Thymus (tissue), 11 donors: ENCODE measurements around the gene CIDEB. TPM values are rescaled to one million over a fixed set of nuclear protein-coding genes. Genes with fewer than 3 reads are reported as not detected.

Experiments used
- DNase-seq, 9 donors: peaks; one replicate each; pipeline ENCODE4 v3.0.0-alpha.2; 2013; ENCODE audit warnings: low spot score in 9 of 9, low read depth in 6 of 9, missing footprints in 1 of 9
- H3K27ac ChIP-seq, 2 donors: one replicate each; pipeline ENCODE4 v1.5.1; 2013; ENCODE audit warnings: control low read depth in 1 of 2, low read depth in 1 of 2, low read length in 1 of 2, mild to moderate bottlenecking in 1 of 2, moderate library complexity in 1 of 2
- H3K27me3 ChIP-seq, 2 donors: one replicate each; pipeline ENCODE4 v1.5.1; 2013; ENCODE audit warnings: low read length in 1 of 2; ENCODE audit not compliant: control insufficient read depth in 2 of 2, insufficient read depth in 1 of 2
- H3K36me3 ChIP-seq, 2 donors: one replicate each; pipeline ENCODE4 v1.5.1; 2013; ENCODE audit warnings: low read length in 1 of 2, mild to moderate bottlenecking in 1 of 2, moderate library complexity in 1 of 2; ENCODE audit not compliant: control insufficient read depth in 2 of 2, insufficient read depth in 2 of 2
- H3K4me1 ChIP-seq, 2 donors: one replicate each; pipeline ENCODE4 v1.5.1; 2013; ENCODE audit warnings: low read length in 2 of 2; ENCODE audit not compliant: control insufficient read depth in 2 of 2, insufficient read depth in 2 of 2
- H3K4me3 ChIP-seq, 2 donors: one replicate each; pipeline ENCODE4 v1.5.1; 2013; ENCODE audit warnings: low read length in 2 of 2, control low read depth in 1 of 2, mild to moderate bottlenecking in 1 of 2
- H3K9me3 ChIP-seq, 2 donors: one replicate each; pipeline ENCODE4 v1.5.1; 2013; ENCODE audit warnings: low read length in 1 of 2, mild to moderate bottlenecking in 1 of 2; ENCODE audit not compliant: control insufficient read depth in 2 of 2, insufficient read depth in 1 of 2
- WGBS: extraction: QIAGEN DNeasy Blood & Tissue Kit; methylation state at CpG from one replicate; pipeline ENCODE4 v1.1.7; 2013; 5-methylcytosine and 5-hydroxymethylcytosine counted together
- polyA plus RNA-seq: library from polyadenylated mRNA; stranded (reverse); fragments of 200-250 nt; gene quantifications from one replicate; pipeline ENCODE4 v1.2.3, GENCODE V29; 2013
- total RNA-seq: library from RNA; stranded (reverse); fragments of 120-200 nt; gene quantifications from one replicate; pipeline ENCODE4 v1.2.4, GENCODE V29; 2013
- donor health status: healthy.

CIDEB gene
- total and polyA plus RNA-seq, 2 donors, result 8.1 to 13.4 TPM

- Histone ChIP-seq H3K27ac (no peak overlapping the region), H3K4me1 (no peaks in the 10 kb centered on the region)
Measured at GRCh38 chr14:24285351-24285750, 22.4 kb downstream of the CIDEB start.

GRCh38 chr14:24284501-24285035, 23.2 kb downstream of the CIDEB start:
- H3K4me3 ChIP-seq, result no peak overlapping the region
- no peaks in the 10 kb centered on the region for H3K9me3 ChIP-seq
- no peak overlapping the region for H3K27ac ChIP-seq
- DNase-seq, result no peak
- 91% methylated on average over 11 of the region's 11 CpGs for WGBS
- H3K4me1 ChIP-seq, result peaks cover 0 to 3% of the 10 kb centered on the region in 2 donors
- peaks cover 0 to 4% of the 10 kb centered on the region in 2 donors for H3K36me3 ChIP-seq
- H3K27me3 ChIP-seq, result no peaks in the 10 kb centered on the region

More at GRCh38 chr14:24285351-24285750, 22.4 kb downstream of the CIDEB start:
- peaks cover 6 to 11% of the 10 kb centered on the region in 2 donors for H3K36me3 ChIP-seq
- H3K9me3 ChIP-seq, result no peaks in the 10 kb centered on the region
- 97% methylated on average over 4 of the region's 4 CpGs for WGBS
- no peaks in the 10 kb centered on the region for H3K27me3 ChIP-seq
- DNase-seq, result no peak
- no peak overlapping the region for H3K4me3 ChIP-seq

- Histone ChIP-seq H3K9me3 (no peaks in the 10 kb centered on the region), H3K27ac (no peak overlapping the region), H3K27me3 (no peaks in the 10 kb centered on the region), H3K36me3 (no peaks in the 10 kb centered on the region), H3K4me1 (peaks cover 0 to 10% of the 10 kb centered on the region in 2 donors), H3K4me3 (no peak overlapping the region)
- 97% methylated on average over 5 of the region's 5 CpGs for WGBS
- no peak for DNase-seq
Measured at GRCh38 chr14:24283796-24284460, 23.8 kb downstream of the CIDEB start.

GRCh38 chr14:24282736-24283135, 25.0 kb downstream of the CIDEB start:
- Histone ChIP-seq H3K27me3 (no peaks in the 10 kb centered on the region), H3K4me3 (no peak overlapping the region), H3K4me1 (peaks cover 0 to 14% of the 10 kb centered on the region in 2 donors), H3K27ac (no peak overlapping the region), H3K9me3 (no peaks in the 10 kb centered on the region), H3K36me3 (no peaks in the 10 kb centered on the region)
- DNase-seq, result no peak
- 93% methylated on average over 3 of the region's 3 CpGs for WGBS

- H3K27ac ChIP-seq, result no peak overlapping the region
- no peak for DNase-seq
- no peak overlapping the region for H3K4me3 ChIP-seq
- no peaks in the 10 kb centered on the region for H3K9me3 ChIP-seq
- no peaks in the 10 kb centered on the region for H3K36me3 ChIP-seq
- H3K4me1 ChIP-seq, result peaks cover 0 to 17% of the 10 kb centered on the region in 2 donors
- WGBS, result 97% methylated on average over 7 of the region's 7 CpGs
- H3K27me3 ChIP-seq, result no peaks in the 10 kb centered on the region
Measured at GRCh38 chr14:24281636-24282035, 26.1 kb downstream of the CIDEB start.

GRCh38 chr14:24280797-24281460, 26.8 kb downstream of the CIDEB start:
- no peak for DNase-seq

GRCh38 chr14:24279301-24280186, 28.2 kb downstream of the CIDEB start:
- no peak overlapping the region for H3K27ac ChIP-seq
- 76% methylated on average over 11 of the region's 11 CpGs for WGBS
- H3K36me3 ChIP-seq, result no peaks in the 10 kb centered on the region
- H3K4me1 ChIP-seq, result peaks cover 0 to 17% of the 10 kb centered on the region in 2 donors
- no peak overlapping the region for H3K4me3 ChIP-seq
- no peaks in the 10 kb centered on the region for H3K27me3 ChIP-seq
- H3K9me3 ChIP-seq, result no peaks in the 10 kb centered on the region
- peak in 1 of 9 donors; percentile 35 for DNase-seq

More at GRCh38 chr14:24280797-24281460, 26.8 kb downstream of the CIDEB start:
- no peaks in the 10 kb centered on the region for H3K27me3 ChIP-seq
- H3K27ac ChIP-seq, result no peak overlapping the region
- WGBS, result 98% methylated on average over 6 of the region's 6 CpGs
- H3K4me3 ChIP-seq, result no peak overlapping the region
- no peaks in the 10 kb centered on the region for H3K9me3 ChIP-seq
- no peaks in the 10 kb centered on the region for H3K36me3 ChIP-seq
- peaks cover 0 to 17% of the 10 kb centered on the region in 2 donors for H3K4me1 ChIP-seq

GRCh38 chr14:24278424-24278823, 29.4 kb downstream of the CIDEB start:
- Histone ChIP-seq H3K27ac (no peak overlapping the region), H3K27me3 (no peaks in the 10 kb centered on the region), H3K9me3 (no peaks in the 10 kb centered on the region), H3K4me1 (peaks cover 0 to 26% of the 10 kb centered on the region in 2 donors), H3K4me3 (no peak overlapping the region), H3K36me3 (no peaks in the 10 kb centered on the region)
- 98% methylated on average over 5 of the region's 5 CpGs for WGBS
- DNase-seq, result no peak
